Kidney epithelial cell (primary cell): ENCODE measurements around the gene ESR1. TPM values are rescaled to one million over a fixed set of nuclear protein-coding genes. Genes with fewer than 3 reads are reported as not detected.

Experiments used
- DNase-seq: peaks from one replicate; pipeline ENCODE4 v3.0.0-alpha.2; 2010; ENCODE audit warnings: low read depth
- H3K27me3 ChIP-seq: 2 replicates; pipeline ENCODE4 v1.6.0; 2011; ENCODE audit warnings: low read length; ENCODE audit not compliant: control insufficient read depth, insufficient read depth
- H3K36me3 ChIP-seq: 2 replicates; pipeline ENCODE4 v1.5.1; 2011; ENCODE audit warnings: low read length; ENCODE audit not compliant: control insufficient read depth, insufficient read depth
- H3K4me3 ChIP-seq: 2 replicates; pipeline ENCODE4 v1.5.1; 2011; ENCODE audit warnings: low read depth, mild to moderate bottlenecking, control low read depth, low read length
- total RNA-seq: library from RNA; depleted of rRNA; stranded (reverse); fragments of >200 nt; gene quantifications from 2 replicates; pipeline ENCODE4 v1.2.3, GENCODE V29; 2015
- TF ChIP-seq, protein P1 (sequence below): IDR thresholded peaks from 2 replicates; pipeline ENCODE4 v1.5.1; 2011; ENCODE audit warnings: mild to moderate bottlenecking, moderate library complexity, low read length, control low read depth, inconsistent platforms; ENCODE audit not compliant: insufficient read depth, poor library complexity, severe bottlenecking

Gene ESR1
- total RNA-seq, 1 donor from 2014 or later: not detected

DNA sequence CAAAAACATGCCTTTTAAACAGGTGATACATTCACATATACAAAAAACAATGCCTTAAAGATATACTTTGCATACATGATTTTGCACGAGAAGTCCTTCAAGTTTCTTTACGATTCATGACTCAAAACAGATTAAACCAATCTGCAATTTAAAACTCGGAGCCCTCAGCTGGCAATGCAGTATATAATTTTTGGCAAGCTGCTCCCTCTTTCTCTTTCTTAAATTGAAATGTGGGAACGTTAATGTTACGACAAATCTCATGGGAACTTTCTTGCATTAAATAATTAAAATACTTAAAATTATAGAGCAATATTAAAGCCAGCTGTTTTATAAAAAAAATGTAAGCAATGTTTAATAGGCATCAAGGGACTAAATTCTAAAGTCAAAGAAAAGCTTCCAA lies 334.6 kb downstream of the ESR1 start:
- H3K27me3 ChIP-seq: no peaks in the 10 kb centered on the region
- DNase-seq: no peak
- no peaks in the 10 kb centered on the region for H3K36me3 ChIP-seq
- TF ChIP-seq, protein P1, sequence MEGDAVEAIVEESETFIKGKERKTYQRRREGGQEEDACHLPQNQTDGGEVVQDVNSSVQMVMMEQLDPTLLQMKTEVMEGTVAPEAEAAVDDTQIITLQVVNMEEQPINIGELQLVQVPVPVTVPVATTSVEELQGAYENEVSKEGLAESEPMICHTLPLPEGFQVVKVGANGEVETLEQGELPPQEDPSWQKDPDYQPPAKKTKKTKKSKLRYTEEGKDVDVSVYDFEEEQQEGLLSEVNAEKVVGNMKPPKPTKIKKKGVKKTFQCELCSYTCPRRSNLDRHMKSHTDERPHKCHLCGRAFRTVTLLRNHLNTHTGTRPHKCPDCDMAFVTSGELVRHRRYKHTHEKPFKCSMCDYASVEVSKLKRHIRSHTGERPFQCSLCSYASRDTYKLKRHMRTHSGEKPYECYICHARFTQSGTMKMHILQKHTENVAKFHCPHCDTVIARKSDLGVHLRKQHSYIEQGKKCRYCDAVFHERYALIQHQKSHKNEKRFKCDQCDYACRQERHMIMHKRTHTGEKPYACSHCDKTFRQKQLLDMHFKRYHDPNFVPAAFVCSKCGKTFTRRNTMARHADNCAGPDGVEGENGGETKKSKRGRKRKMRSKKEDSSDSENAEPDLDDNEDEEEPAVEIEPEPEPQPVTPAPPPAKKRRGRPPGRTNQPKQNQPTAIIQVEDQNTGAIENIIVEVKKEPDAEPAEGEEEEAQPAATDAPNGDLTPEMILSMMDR: no peak
- no peak overlapping the region for H3K4me3 ChIP-seq

DNA sequence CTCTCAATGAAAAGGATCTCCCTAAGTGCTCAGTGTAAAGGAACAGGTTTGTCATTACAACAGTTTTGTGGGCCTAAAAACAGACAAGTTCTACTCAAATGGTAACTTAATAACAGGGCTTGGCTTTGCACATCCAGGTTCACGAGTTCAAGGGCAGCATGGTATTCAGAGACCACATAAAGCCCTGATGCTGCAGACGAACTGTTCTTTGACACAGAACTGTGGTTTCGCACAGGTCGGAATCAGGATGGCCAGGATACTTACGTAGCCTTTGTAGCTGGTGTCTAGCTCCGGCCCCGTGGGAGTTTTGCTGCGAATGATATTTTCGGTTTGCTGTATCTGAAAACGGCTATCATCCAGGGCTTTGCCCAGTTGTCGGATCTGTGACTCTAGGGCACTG lies 335.9 kb downstream of the ESR1 start:
- peaks cover 1% of the 10 kb centered on the region for H3K36me3 ChIP-seq
- H3K4me3 ChIP-seq: no peak overlapping the region
- no peaks in the 10 kb centered on the region for H3K27me3 ChIP-seq
- TF ChIP-seq, protein P1: no peak
- DNase-seq: no peak

DNA sequence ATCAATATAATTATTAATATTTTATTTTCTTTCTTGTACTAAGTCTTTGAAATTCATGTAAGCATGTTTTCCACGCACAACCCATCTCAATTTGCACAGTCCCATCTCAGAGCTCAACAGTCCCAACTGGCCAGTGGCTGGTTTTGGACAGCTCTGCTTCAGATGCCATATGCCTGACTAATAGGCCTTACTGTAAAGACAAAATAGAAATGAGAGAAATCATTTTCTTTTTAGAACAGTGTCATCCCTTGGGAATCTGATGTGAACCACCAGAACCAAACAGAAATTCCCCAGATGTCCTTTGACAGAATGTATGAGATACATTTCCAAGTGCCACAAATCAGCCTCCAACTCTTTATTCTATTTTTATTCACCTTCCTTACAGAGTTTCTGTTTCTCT lies 338.9 kb downstream of the ESR1 start:
- no peaks in the 10 kb centered on the region for H3K27me3 ChIP-seq
- no peak for DNase-seq
- H3K4me3 ChIP-seq: no peak overlapping the region
- TF ChIP-seq, protein P1: no peak
- peaks cover 3% of the 10 kb centered on the region for H3K36me3 ChIP-seq

DNA sequence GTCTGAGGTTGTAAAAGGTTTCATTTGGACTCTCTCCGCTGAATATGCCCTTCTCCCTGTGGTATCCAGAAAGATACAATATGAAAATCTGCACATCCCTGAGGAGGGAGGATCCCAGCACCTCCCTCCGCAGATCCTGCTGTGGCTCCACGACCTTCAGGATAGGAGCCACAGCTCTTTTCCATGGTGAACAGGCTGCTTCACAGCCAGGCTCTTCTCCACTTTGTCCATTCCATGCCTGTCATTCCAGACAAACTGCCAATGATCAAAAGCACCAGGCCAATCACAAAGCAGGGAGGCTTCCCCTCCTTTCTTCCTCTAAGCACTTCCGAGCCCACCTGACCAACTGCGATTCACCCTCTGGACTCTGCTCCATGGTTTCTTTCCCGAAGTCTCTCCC lies 339.8 kb downstream of the ESR1 start:
- H3K4me3 ChIP-seq: no peak overlapping the region
- TF ChIP-seq, protein P1: no peak
- no peak for DNase-seq
- peaks cover 3% of the 10 kb centered on the region for H3K36me3 ChIP-seq
- H3K27me3 ChIP-seq: no peaks in the 10 kb centered on the region

DNA sequence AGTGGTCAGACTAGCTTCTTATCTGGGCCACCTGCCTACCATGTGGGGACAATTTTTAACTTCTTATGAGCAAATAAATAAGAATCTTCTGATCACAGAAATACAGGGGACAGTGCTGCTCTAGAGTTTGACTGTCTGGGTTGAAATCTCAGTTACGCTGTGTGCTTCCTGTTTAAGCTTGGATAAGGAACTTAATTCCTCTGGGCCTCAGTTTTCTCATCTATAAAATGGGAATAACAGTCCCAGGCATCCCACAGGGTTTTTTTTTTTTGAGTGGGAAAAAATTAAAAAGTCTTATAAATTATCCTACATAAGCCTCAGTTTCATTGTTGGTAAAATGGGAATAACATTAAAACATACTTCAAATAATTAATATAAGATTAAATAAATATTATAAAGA lies 340.9 kb downstream of the ESR1 start:
- TF ChIP-seq, protein P1: no peak
- DNase-seq: no peak
- H3K27me3 ChIP-seq: no peaks in the 10 kb centered on the region
- peaks cover 3% of the 10 kb centered on the region for H3K36me3 ChIP-seq
- H3K4me3 ChIP-seq: no peak overlapping the region

DNA sequence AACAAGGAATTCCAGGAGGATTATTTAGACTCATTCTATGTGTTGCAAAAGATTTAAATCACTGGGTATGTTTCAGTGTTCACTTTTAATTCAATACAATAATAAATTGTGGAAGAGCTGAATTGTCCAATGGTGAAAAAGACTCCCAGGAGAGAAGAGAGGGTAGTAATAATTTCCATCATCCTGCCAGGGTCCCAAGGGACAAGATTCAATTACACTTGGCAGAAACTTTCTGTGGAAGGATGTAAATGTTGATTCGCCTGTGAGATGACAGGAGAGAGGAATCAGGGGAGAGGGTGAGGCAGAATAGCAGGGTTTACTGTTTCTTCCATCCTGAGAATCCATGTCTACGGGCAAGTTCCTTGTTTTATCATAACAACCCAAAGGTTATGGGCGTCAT lies 342.7 kb downstream of the ESR1 start:
- Histone ChIP-seq H3K27me3 (no peaks in the 10 kb centered on the region), H3K36me3 (peaks cover 3% of the 10 kb centered on the region), H3K4me3 (no peak overlapping the region)
- DNase-seq: no peak
- TF ChIP-seq, protein P1: no peak
